ENCODE data around the gene TRIM31. TPM values are rescaled to one million over a fixed set of nuclear protein-coding genes. Genes with fewer than 3 reads are reported as not detected.
A peak's percentile ranks its signal among the peaks of the same experiment; 100 is the strongest.

The TRIM31 gene
- polyA plus RNA-seq, 1 donor (not counting 4 experiments of a cell fraction or from before 2014, with no cell fraction given) = not detected

DNA sequence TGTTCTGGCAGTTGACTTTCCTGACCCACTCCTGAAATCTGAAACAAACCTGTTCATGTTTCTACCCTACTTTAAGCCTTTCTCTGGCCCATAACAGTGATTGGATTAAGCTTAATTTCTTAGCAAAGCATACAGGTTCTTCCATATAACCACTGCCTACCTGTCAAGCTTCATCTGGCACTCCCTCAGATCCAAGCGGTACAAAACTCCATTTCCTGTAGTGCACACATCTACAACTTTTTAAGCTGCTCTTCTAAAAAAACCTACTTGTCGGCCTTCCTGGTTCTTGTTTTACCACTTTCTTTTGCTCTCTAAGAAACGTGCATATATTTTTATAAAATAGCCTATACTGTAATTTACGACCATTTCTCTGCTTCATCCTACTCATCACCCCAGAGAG, 46.8 kb downstream of the TRIM31 start:
- Histone ChIP-seq H3K36me3 (ENCODE audit: control insufficient read depth in 2 of 2, extremely low read depth in 1 of 2, insufficient read depth in 2 of 2, low read length in 2 of 2) (peaks cover 6 to 9% of the 10 kb centered on the region in 2 experiments), H3K4me2 (ENCODE audit: control insufficient read depth, extremely low read depth, insufficient read depth, low read depth, low read length) (peak overlapping the region; percentile 100), H3K4me1 (ENCODE audit: control insufficient read depth, extremely low read depth, insufficient read depth, low read length) (peaks cover 21% of the 10 kb centered on the region), H3K9me1 (ENCODE audit: control insufficient read depth, extremely low read depth, insufficient read depth, low read length) (no peaks in the 10 kb centered on the region), H3K79me2 (ENCODE audit: control insufficient read depth, insufficient read depth, low read length) (peaks cover 32% of the 10 kb centered on the region), H4K20me1 (ENCODE audit: control insufficient read depth, extremely low read depth, insufficient read depth, low read length) (no peaks in the 10 kb centered on the region), H3K27me3 (ENCODE audit: control insufficient read depth, extremely low read depth, insufficient read depth, low read length) (no peaks in the 10 kb centered on the region), H3K27ac (ENCODE audit: control insufficient read depth, insufficient read depth, low read length) (peak overlapping the region; percentile 95), H2AFZ (ENCODE audit: control insufficient read depth, low read length) (peak overlapping the region; percentile 98), H3K9ac (ENCODE audit: control insufficient read depth, extremely low read depth, insufficient read depth, low read length) (peak overlapping the region; percentile 93), H3K9me3 (ENCODE audit: control insufficient read depth, low read depth, low read length) (no peaks in the 10 kb centered on the region), H3K4me3 (ENCODE audit: control insufficient read depth in 2 of 3, extremely low read depth in 1 of 3, insufficient read depth in 2 of 3, low read depth in 1 of 3, low read length in 3 of 3) (peak overlapping the region; percentile 84 to 98 (median 95))
- dilution Hi-C loops (cut with MboI; ENCODE audit: extremely low pct_ligation_motif_present, low sequenced_read_pairs) = no loop called here
- DNase-seq (ENCODE audit: low read depth, low spot score) (no peak), FAIRE-seq (peak; percentile 13)
- TF ChIP-seq, protein P1, sequence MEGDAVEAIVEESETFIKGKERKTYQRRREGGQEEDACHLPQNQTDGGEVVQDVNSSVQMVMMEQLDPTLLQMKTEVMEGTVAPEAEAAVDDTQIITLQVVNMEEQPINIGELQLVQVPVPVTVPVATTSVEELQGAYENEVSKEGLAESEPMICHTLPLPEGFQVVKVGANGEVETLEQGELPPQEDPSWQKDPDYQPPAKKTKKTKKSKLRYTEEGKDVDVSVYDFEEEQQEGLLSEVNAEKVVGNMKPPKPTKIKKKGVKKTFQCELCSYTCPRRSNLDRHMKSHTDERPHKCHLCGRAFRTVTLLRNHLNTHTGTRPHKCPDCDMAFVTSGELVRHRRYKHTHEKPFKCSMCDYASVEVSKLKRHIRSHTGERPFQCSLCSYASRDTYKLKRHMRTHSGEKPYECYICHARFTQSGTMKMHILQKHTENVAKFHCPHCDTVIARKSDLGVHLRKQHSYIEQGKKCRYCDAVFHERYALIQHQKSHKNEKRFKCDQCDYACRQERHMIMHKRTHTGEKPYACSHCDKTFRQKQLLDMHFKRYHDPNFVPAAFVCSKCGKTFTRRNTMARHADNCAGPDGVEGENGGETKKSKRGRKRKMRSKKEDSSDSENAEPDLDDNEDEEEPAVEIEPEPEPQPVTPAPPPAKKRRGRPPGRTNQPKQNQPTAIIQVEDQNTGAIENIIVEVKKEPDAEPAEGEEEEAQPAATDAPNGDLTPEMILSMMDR (optimal IDR thresholded peaks at IDR 0.05 in 1 of 3, IDR thresholded peaks at IDR 0.05 in 1 of 3, conservative IDR thresholded peaks at IDR 0.05 in 1 of 3; ENCODE audit: extremely low read depth in 1 of 3, insufficient read depth in 2 of 3, low read length in 3 of 3) = no peak
- TF ChIP-seq EZH2 (IDR thresholded peaks at IDR 0.05; ENCODE audit: low read length) = no peak

DNA sequence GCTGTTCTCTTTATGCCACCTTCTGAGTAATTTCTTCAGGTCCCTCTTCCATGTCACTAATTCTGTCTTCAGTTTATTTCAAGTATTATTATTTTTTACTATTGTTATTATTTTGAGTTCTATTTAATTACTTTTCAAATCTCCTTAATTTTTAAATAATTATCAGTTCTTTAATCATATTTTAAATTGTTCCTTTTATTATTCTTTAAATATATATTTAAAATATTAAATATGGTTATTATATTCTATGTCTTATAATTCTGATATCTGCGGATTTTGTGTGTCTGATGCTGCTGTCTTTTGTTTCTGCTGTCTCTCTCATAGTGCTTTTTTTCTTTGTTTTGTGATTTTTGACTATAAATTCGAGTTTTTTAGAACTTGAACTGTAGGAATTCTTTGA, 49.6 kb downstream of the TRIM31 start:
- Histone ChIP-seq H3K9ac (ENCODE audit: control insufficient read depth, extremely low read depth, insufficient read depth, low read length) (no peak overlapping the region), H3K9me3 (ENCODE audit: control insufficient read depth, low read depth, low read length) (no peaks in the 10 kb centered on the region), H2AFZ (ENCODE audit: control insufficient read depth, low read length) (no peak overlapping the region), H3K27ac (ENCODE audit: control insufficient read depth, insufficient read depth, low read length) (no peak overlapping the region), H3K36me3 (ENCODE audit: control insufficient read depth in 2 of 2, extremely low read depth in 1 of 2, insufficient read depth in 2 of 2, low read length in 2 of 2) (peaks cover 2 to 3% of the 10 kb centered on the region in 2 experiments), H3K79me2 (ENCODE audit: control insufficient read depth, insufficient read depth, low read length) (peaks cover 35% of the 10 kb centered on the region), H3K27me3 (ENCODE audit: control insufficient read depth, extremely low read depth, insufficient read depth, low read length) (no peaks in the 10 kb centered on the region), H3K4me1 (ENCODE audit: control insufficient read depth, extremely low read depth, insufficient read depth, low read length) (peaks cover 26% of the 10 kb centered on the region), H3K9me1 (ENCODE audit: control insufficient read depth, extremely low read depth, insufficient read depth, low read length) (no peaks in the 10 kb centered on the region), H3K4me2 (ENCODE audit: control insufficient read depth, extremely low read depth, insufficient read depth, low read depth, low read length) (no peak overlapping the region), H3K4me3 (ENCODE audit: control insufficient read depth in 2 of 3, extremely low read depth in 1 of 3, insufficient read depth in 2 of 3, low read depth in 1 of 3, low read length in 3 of 3) (no peak overlapping the region), H4K20me1 (ENCODE audit: control insufficient read depth, extremely low read depth, insufficient read depth, low read length) (no peaks in the 10 kb centered on the region)
- dilution Hi-C loops (cut with MboI; ENCODE audit: extremely low pct_ligation_motif_present, low sequenced_read_pairs) = no loop called here
- DNase-seq (ENCODE audit: low read depth, low spot score) = no peak
- FAIRE-seq = no peak
- TF ChIP-seq, protein P1 (optimal IDR thresholded peaks at IDR 0.05 in 1 of 3, IDR thresholded peaks at IDR 0.05 in 1 of 3, conservative IDR thresholded peaks at IDR 0.05 in 1 of 3; ENCODE audit: extremely low read depth in 1 of 3, insufficient read depth in 2 of 3, low read length in 3 of 3) = no peak
- TF ChIP-seq EZH2 (IDR thresholded peaks at IDR 0.05; ENCODE audit: low read length) = no peak

Data from keratinocyte (primary cell).